ENCODE measurements around the gene MPND. TPM values are rescaled to one million over a fixed set of nuclear protein-coding genes. Genes with fewer than 3 reads are reported as not detected.
A peak's percentile ranks its signal among the peaks of the same experiment; 100 is the strongest.

Gene MPND
- total RNA-seq, 2 donors from 2014 or later = 51.5 to 55.9 TPM

- Histone ChIP-seq H3K4me3 (ENCODE audit: low read length) (no peak overlapping the region), H3K27ac (ENCODE audit: low read depth, low read length) (no peak overlapping the region), H3K27me3 (ENCODE audit: control insufficient read depth, insufficient read depth, low read length, poor library complexity, severe bottlenecking) (no peaks in the 10 kb centered on the region), H3K4me1 (ENCODE audit: control insufficient read depth, insufficient read depth, low read length) (no peaks in the 10 kb centered on the region), H3K36me3 (ENCODE audit: control insufficient read depth, insufficient read depth, low read length) (no peaks in the 10 kb centered on the region), H3K9me3 (ENCODE audit: control insufficient read depth, low read length) (no peaks in the 10 kb centered on the region), H3K9ac (ENCODE audit: extremely low read depth, low read length, poor library complexity, severe bottlenecking) (no peak overlapping the region)
- H3K27me3 Mint-ChIP-seq (ENCODE audit: insufficient read depth) = peaks cover 3% of the 10 kb centered on the region
- peak; percentile 72 for DNase-seq
- no peak overlapping the region for H3K27ac Mint-ChIP-seq
- H3K36me3 Mint-ChIP-seq (ENCODE audit: low read depth) = no peaks in the 10 kb centered on the region
- TF ChIP-seq CTCF (conservative IDR thresholded peaks at IDR 0.05) = peak; percentile 28
- no peaks in the 10 kb centered on the region for H3K9me3 Mint-ChIP-seq
- WGBS, 2 experiments (ENCODE audit: insufficient coverage in 1 of 2, insufficient read length in 1 of 2) = 86 to 87% methylated on average over 15 to 27 of the region's 27 CpGs
- H3K4me1 Mint-ChIP-seq = peaks cover 6% of the 10 kb centered on the region
- H3K4me3 Mint-ChIP-seq = no peak overlapping the region
These were observed 45.2 kb upstream of the MPND start for GRCh38 chr19:4297901-4298809.

- DNase-seq = no peak
- Histone ChIP-seq H3K36me3 (ENCODE audit: control insufficient read depth, insufficient read depth, low read length) (no peaks in the 10 kb centered on the region), H3K9ac (ENCODE audit: extremely low read depth, low read length, poor library complexity, severe bottlenecking) (no peak overlapping the region), H3K4me3 (ENCODE audit: low read length) (no peak overlapping the region), H3K4me1 (ENCODE audit: control insufficient read depth, insufficient read depth, low read length) (no peaks in the 10 kb centered on the region), H3K27ac (ENCODE audit: low read depth, low read length) (no peak overlapping the region), H3K9me3 (ENCODE audit: control insufficient read depth, low read length) (no peaks in the 10 kb centered on the region), H3K27me3 (ENCODE audit: control insufficient read depth, insufficient read depth, low read length, poor library complexity, severe bottlenecking) (no peaks in the 10 kb centered on the region)
- H3K27ac Mint-ChIP-seq = no peak overlapping the region
- H3K36me3 Mint-ChIP-seq (ENCODE audit: low read depth) = no peaks in the 10 kb centered on the region
- H3K4me1 Mint-ChIP-seq = peaks cover 6% of the 10 kb centered on the region
- H3K27me3 Mint-ChIP-seq (ENCODE audit: insufficient read depth) = peaks cover 3% of the 10 kb centered on the region
- no peak overlapping the region for H3K4me3 Mint-ChIP-seq
- H3K9me3 Mint-ChIP-seq = no peaks in the 10 kb centered on the region
- 89 to 91% methylated on average over 6 to 8 of the region's 8 CpGs for WGBS, 2 experiments (ENCODE audit: insufficient coverage in 1 of 2, insufficient read length in 1 of 2)
- no peak for TF ChIP-seq CTCF (conservative IDR thresholded peaks at IDR 0.05)
These were observed 44.4 kb upstream of the MPND start for GRCh38 chr19:4298810-4299550.

GRCh38 chr19:4300589-4300988, 42.8 kb upstream of the MPND start:
- Histone ChIP-seq H3K36me3 (ENCODE audit: control insufficient read depth, insufficient read depth, low read length) (no peaks in the 10 kb centered on the region), H3K27me3 (ENCODE audit: control insufficient read depth, insufficient read depth, low read length, poor library complexity, severe bottlenecking) (no peaks in the 10 kb centered on the region), H3K27ac (ENCODE audit: low read depth, low read length) (no peak overlapping the region), H3K4me1 (ENCODE audit: control insufficient read depth, insufficient read depth, low read length) (no peaks in the 10 kb centered on the region), H3K9ac (ENCODE audit: extremely low read depth, low read length, poor library complexity, severe bottlenecking) (no peak overlapping the region), H3K9me3 (ENCODE audit: control insufficient read depth, low read length) (no peaks in the 10 kb centered on the region), H3K4me3 (ENCODE audit: low read length) (no peak overlapping the region)
- no peaks in the 10 kb centered on the region for H3K27me3 Mint-ChIP-seq (ENCODE audit: insufficient read depth)
- no peak overlapping the region for H3K27ac Mint-ChIP-seq
- 96% methylated on average over 3 of the region's 3 CpGs; no CpG with 5 or more reads in 1 of the 2 experiments for WGBS, 2 experiments (ENCODE audit: insufficient coverage in 1 of 2, insufficient read length in 1 of 2)
- H3K4me1 Mint-ChIP-seq = peaks cover 6% of the 10 kb centered on the region
- no peak for TF ChIP-seq CTCF (conservative IDR thresholded peaks at IDR 0.05)
- DNase-seq = no peak
- H3K4me3 Mint-ChIP-seq = no peak overlapping the region
- no peaks in the 10 kb centered on the region for H3K36me3 Mint-ChIP-seq (ENCODE audit: low read depth)
- H3K9me3 Mint-ChIP-seq = no peaks in the 10 kb centered on the region
